RWPE1 (cell line): Measurements from ENCODE around the gene ADAM22.
"Not testable (repeated sequence)": the region's sequence is repeated elsewhere in the genome, so short reads cannot be mapped to it uniquely, and the experiment has no call there.

Experiments
- CTCF ChIA-PET: fragments of 350-600 bp; sonication (Branson Sonifier 250); formaldehyde crosslinking; extraction: SDS; loops from one replicate; lab custom pipeline; 2021; lab: Yijun Ruan, JAX
- POLR2A ChIA-PET: fragments of 400-600 bp; formaldehyde crosslinking; extraction: SDS; loops from one replicate; lab custom pipeline; 2020; ENCODE audit warnings: antibody characterized with exemption; ENCODE audit not compliant: low non-redundant PET; lab: Yijun Ruan, JAX
- DNase-seq: peaks from one replicate; pipeline ENCODE4 v3.0.0; 2012; ENCODE audit warnings: low spot score
- H3K27ac ChIP-seq: fragments of 450-650 bp; 2 replicates; pipeline ENCODE4 v1.5.1; 2017
- TF ChIP-seq, protein P1 (sequence below): fragments of 450-650 bp; conservative IDR thresholded peaks from 2 replicates; pipeline ENCODE4 v1.5.1; 2017; ENCODE audit warnings: low read depth, mild to moderate bottlenecking

The ADAM22 gene

DNA sequence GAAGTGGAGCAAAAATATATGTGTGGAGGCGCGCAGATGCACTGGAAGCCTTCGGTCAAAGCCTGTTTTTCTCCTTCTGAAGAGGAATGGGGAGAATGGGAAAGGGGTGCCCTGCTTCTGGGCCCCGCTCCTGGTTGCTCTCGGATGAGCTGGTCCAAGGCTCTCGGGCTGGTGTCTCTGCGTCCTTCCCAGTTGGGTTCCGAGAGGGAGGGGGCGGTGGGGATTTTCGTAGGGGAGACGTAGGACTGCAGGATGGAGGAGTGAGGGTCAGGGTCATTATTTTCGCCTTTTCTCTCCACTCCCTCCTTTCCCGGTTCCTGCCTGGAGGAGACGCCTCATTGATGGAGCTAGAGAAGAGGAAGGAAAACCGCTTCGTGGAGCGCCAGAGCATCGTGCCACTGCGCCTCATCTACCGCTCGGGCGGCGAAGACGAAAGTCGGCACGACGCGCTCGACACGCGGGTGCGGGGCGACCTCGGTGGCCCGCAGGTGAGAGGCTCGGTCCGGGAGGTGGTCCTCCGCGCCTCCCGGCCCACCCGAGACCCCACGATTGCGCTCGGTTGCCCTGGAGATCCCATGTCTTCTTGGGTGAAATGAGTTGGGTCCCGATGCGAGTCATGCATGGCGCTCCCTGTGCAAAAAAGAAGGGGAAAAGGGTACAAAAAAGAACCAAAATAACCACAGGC lies 790 bp downstream of the ADAM22 start:
- TF ChIP-seq, protein P1, sequence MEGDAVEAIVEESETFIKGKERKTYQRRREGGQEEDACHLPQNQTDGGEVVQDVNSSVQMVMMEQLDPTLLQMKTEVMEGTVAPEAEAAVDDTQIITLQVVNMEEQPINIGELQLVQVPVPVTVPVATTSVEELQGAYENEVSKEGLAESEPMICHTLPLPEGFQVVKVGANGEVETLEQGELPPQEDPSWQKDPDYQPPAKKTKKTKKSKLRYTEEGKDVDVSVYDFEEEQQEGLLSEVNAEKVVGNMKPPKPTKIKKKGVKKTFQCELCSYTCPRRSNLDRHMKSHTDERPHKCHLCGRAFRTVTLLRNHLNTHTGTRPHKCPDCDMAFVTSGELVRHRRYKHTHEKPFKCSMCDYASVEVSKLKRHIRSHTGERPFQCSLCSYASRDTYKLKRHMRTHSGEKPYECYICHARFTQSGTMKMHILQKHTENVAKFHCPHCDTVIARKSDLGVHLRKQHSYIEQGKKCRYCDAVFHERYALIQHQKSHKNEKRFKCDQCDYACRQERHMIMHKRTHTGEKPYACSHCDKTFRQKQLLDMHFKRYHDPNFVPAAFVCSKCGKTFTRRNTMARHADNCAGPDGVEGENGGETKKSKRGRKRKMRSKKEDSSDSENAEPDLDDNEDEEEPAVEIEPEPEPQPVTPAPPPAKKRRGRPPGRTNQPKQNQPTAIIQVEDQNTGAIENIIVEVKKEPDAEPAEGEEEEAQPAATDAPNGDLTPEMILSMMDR = no peak
- POLR2A ChIA-PET = no interaction called here
- no peak overlapping the region for H3K27ac ChIP-seq

DNA sequence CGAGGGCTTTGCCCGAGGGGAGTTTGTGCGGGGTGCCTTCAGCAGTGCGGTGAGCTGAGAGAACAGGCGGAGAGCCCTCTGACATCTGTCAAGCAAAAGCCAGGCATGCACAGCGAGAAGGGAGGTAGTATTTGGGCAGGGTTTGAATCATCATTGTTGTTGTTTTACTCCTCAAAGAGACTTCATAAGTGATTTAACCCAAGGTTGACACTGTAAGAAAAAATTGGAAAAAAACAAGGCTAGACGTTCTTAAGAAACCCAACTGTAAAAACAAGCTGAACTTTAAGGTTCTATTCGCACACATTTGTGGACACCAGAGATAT lies 1.3 kb downstream of the ADAM22 start:
- no peak for DNase-seq
- H3K27ac ChIP-seq = no peak overlapping the region
- ChIA-PET CTCF (no interaction called here), POLR2A (no interaction called here)
- TF ChIP-seq, protein P1 = no peak

More for the DNA sequence above, 790 bp downstream of the ADAM22 start:
- CTCF ChIA-PET = no interaction called here
- DNase-seq = no peak

DNA sequence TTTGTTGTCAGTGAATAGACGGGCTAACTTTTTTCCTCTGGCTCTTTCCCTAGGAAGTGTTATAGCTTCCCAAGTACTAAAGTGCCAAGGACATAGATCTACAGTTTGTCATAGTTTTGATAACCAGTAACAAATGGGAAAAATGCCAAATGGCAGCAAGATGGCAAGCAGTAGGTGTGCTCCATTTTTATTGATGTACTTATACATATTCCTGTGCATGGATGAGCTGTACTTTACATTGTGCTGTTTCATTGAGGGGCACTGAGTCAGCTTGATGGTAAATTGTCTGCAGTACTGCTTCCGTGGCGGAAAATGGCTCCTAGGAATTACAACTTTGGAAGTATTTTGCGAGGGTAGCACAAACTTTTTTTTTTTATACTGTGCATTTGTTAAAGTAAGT lies 7.1 kb downstream of the ADAM22 start:
- TF ChIP-seq, protein P1 = no peak
- H3K27ac ChIP-seq = no peak overlapping the region
- ChIA-PET CTCF (no interaction called here), POLR2A (no interaction called here)
- no peak for DNase-seq

DNA sequence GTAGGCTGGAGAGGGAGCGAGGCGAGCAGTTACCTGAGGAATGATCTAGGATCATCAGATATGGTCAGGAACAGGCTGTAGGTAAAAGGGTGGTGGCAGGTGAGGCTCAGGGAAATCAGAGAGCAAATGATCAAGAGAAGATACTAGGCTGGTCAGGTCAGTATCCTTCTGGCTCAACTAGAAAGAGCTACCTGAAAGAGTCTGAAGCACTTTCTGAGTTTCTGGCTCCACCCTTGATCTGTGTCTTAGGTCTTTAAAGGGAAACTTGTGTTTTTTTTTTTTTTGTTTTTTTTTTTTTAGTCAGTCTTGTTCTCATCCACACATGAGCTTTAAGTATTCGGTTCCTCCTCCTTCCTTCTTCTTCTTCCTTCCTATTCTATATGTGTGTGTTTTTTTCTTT lies 10.5 kb downstream of the ADAM22 start:
- DNase-seq = no peak
- no peak overlapping the region for H3K27ac ChIP-seq
- ChIA-PET POLR2A (no interaction called here), CTCF (interaction anchor here (0.6 kb wide), 2 partner anchors 160 to 162 kb away, joined by 3 to 5 read pairs; no protein-coding TSS in a partner anchor)
- TF ChIP-seq, protein P1 = no peak

DNA sequence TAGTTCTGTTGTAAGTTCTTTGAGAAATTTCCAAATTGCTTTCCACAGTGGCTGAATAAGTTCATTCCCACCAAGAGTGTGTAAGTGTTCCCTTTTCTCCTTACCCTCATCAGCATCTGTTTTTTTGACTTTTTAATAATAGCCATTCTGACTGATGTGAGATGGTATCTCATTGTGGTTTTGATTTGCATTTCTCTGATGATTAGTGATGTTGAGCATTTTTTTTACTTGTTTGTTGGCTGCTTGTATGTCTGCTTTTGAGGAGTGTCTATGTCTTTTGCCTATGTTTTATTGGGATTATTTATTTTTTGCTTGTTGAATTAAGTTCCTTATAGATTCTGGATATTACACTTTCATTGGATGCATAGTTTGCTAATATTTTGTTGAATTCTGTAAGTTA lies 11.9 kb downstream of the ADAM22 start:
- CTCF ChIA-PET, DNase-seq, POLR2A ChIA-PET, H3K27ac ChIP-seq: not testable (repeated sequence)

DNA sequence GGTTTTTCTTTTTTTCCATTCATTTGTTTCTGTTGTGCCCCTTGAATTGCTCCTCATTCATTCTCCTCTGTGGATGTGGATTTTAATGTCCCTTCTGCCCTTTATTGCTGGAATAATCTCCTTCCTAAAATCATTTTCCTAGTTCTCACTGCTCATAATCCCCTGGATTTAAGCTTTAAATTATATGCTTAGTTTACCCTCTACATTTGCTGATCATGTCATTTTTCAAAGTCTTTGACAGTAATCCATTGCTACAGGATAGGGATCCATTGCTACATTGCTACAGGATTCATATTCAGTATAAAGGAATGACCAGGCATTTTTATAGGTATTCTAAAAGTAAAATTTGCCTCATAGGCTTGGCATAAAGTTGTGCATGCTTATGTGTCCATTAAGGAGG lies 14.3 kb downstream of the ADAM22 start:
- H3K27ac ChIP-seq = no peak overlapping the region
- POLR2A ChIA-PET = no interaction called here
- CTCF ChIA-PET = no interaction called here
- TF ChIP-seq, protein P1 = no peak
- no peak for DNase-seq

DNA sequence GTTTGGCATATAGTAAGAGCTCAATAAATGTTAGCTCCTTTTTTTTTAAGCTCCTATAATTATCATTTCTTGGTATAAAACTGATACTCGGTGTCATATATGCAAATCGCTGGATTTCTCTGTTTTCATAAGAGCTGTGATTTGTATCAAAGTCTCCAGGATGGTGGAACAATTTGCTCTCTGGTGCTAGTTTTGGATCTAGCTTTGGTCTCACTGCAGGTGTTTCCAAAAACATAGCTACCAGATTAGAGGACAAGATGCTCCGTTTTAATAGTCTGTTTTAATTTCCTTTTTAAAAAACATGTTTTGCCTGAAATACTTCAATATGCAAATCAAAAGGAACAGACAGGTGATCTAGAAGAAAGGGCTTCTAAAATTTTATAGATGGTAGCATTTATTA lies 25.3 kb downstream of the ADAM22 start:
- H3K27ac ChIP-seq = no peak overlapping the region
- TF ChIP-seq, protein P1 = no peak
- POLR2A ChIA-PET = no interaction called here
- DNase-seq = no peak
- CTCF ChIA-PET = no interaction called here
